ENCODE results near the gene RBBP5. TPM values are rescaled to one million over a fixed set of nuclear protein-coding genes. Genes with fewer than 3 reads are reported as not detected.

The RBBP5 gene
- total RNA-seq, 1 donor from 2014 or later, result 12.4 TPM

GRCh38 chr1:205141236-205142101 lies 19.7 kb upstream of the RBBP5 start:
- Mint-ChIP-seq H3K4me1 (ENCODE audit: low read depth) (peaks cover 38% of the 10 kb centered on the region), H3K9me3 (ENCODE audit: low read depth) (no peaks in the 10 kb centered on the region), H3K36me3 (ENCODE audit: low read depth) (no peaks in the 10 kb centered on the region), H3K4me3 (ENCODE audit: unreplicated experiment) (no peak overlapping the region), H3K27ac (ENCODE audit: unreplicated experiment) (peak overlapping the region; percentile 41), H3K27me3 (ENCODE audit: low read depth) (no peaks in the 10 kb centered on the region)
- DNase-seq (ENCODE audit: low spot score), result no peak
- peak; percentile 87 for TF ChIP-seq CTCF (IDR thresholded peaks at IDR 0.05)

DNA sequence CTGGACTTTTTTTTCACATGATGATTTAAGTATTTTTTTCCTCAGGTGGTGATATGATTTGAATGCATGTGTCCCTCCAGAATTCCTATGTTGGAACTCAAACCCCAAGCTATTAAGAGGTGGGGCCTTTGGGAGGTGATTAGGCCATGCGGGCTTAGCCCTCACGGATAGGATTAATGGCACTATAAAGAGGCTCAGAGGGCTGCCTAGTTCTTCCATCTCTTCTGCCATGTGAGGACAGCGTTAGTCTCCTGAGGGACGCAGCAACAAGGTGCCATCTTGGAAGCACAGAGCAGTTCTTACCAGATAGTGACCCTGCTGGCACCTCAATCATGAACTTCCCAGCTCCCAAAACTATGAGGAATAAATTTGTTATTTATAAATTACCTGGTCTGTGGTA lies 18.3 kb upstream of the RBBP5 start:
- H3K4me1 Mint-ChIP-seq (ENCODE audit: low read depth), result peaks cover 24% of the 10 kb centered on the region
- DNase-seq (ENCODE audit: low spot score), result no peak
- TF ChIP-seq CTCF (IDR thresholded peaks at IDR 0.05), result no peak
- no peaks in the 10 kb centered on the region for H3K36me3 Mint-ChIP-seq (ENCODE audit: low read depth)
- H3K27ac Mint-ChIP-seq (ENCODE audit: unreplicated experiment), result no peak overlapping the region
- H3K9me3 Mint-ChIP-seq (ENCODE audit: low read depth), result no peaks in the 10 kb centered on the region
- no peak overlapping the region for H3K4me3 Mint-ChIP-seq (ENCODE audit: unreplicated experiment)
- H3K27me3 Mint-ChIP-seq (ENCODE audit: low read depth), result no peaks in the 10 kb centered on the region

DNA sequence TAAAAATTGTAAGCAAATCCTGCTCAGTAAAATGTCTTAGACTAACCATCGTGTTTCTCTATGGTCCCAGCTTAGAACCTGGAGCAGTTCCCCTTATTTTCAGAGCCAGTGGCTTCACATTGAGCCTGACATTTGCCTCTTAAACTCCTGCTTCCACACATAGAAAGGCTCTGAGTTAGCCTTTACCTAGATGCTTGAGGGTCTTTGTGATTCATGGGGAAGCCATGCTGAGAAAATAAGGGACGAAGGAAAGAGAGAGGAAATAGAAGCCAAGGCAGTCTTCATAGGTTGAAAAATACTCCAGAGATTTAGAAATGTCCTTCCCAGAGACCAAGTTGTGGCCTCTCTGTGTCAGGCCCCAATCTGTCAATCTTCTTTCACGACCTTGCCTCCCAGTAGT lies 16.1 kb upstream of the RBBP5 start:
- no peak overlapping the region for H3K4me3 Mint-ChIP-seq (ENCODE audit: unreplicated experiment)
- H3K9me3 Mint-ChIP-seq (ENCODE audit: low read depth), result no peaks in the 10 kb centered on the region
- no peaks in the 10 kb centered on the region for H3K27me3 Mint-ChIP-seq (ENCODE audit: low read depth)
- DNase-seq (ENCODE audit: low spot score), result no peak
- peaks cover 8% of the 10 kb centered on the region for H3K4me1 Mint-ChIP-seq (ENCODE audit: low read depth)
- no peak for TF ChIP-seq CTCF (IDR thresholded peaks at IDR 0.05)
- H3K36me3 Mint-ChIP-seq (ENCODE audit: low read depth), result no peaks in the 10 kb centered on the region
- no peak overlapping the region for H3K27ac Mint-ChIP-seq (ENCODE audit: unreplicated experiment)

DNA sequence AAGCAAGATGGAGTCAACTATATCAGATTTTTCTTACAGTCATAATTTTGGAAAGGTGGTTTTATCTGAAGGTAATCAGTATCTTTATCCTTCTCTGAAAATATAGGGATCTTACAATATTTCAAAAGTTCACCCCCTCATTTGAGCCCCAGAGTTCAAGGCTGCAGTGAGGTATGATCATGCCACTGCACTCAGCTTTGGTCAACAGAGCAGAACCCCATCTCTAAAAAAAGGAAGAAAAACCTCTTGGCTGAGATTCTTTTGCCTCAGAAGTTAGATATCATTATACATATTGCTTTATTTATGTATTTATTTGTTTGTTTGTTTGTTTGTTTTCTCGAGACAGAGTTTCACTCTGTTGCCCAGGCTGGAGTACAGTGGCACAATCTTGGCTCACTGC lies 11.5 kb upstream of the RBBP5 start:
- no peak overlapping the region for H3K4me3 Mint-ChIP-seq (ENCODE audit: unreplicated experiment)
- no peaks in the 10 kb centered on the region for H3K36me3 Mint-ChIP-seq (ENCODE audit: low read depth)
- no peaks in the 10 kb centered on the region for H3K27me3 Mint-ChIP-seq (ENCODE audit: low read depth)
- H3K27ac Mint-ChIP-seq (ENCODE audit: unreplicated experiment), result no peak overlapping the region
- H3K9me3 Mint-ChIP-seq (ENCODE audit: low read depth), result no peaks in the 10 kb centered on the region
- H3K4me1 Mint-ChIP-seq (ENCODE audit: low read depth), result no peaks in the 10 kb centered on the region
- no peak for TF ChIP-seq CTCF (IDR thresholded peaks at IDR 0.05)
- no peak for DNase-seq (ENCODE audit: low spot score)

DNA sequence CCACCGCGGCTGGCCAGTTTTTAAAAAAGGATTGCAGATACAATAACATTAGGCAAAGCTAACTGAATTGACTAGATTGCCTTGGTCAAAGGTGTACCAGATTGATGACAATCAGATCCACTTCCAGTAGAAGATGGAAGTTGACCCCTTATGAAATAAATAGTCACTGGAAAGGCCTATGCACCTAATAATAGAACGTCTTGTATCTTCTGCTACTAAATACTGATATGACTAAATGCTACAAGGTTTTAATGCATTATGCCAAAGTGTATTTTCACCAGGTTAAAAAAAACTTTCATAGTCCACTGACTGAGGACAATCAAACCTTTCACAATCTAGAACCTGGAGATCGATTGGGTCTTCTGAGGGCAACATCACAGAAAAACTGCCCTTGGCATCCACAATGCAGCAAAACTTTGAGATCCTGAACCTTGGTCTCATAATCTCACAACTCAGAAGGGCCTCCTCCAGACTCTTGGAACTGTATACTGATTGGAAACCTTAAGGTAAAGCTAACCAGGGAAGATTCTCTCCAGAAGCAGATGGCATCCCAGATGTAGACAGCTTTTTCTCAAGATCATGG lies 7.8 kb upstream of the RBBP5 start:
- no peak overlapping the region for H3K4me3 Mint-ChIP-seq (ENCODE audit: unreplicated experiment)
- no peak for DNase-seq (ENCODE audit: low spot score)
- H3K27ac Mint-ChIP-seq (ENCODE audit: unreplicated experiment), result no peak overlapping the region
- H3K36me3 Mint-ChIP-seq (ENCODE audit: low read depth), result no peaks in the 10 kb centered on the region
- no peaks in the 10 kb centered on the region for H3K27me3 Mint-ChIP-seq (ENCODE audit: low read depth)
- H3K4me1 Mint-ChIP-seq (ENCODE audit: low read depth), result no peaks in the 10 kb centered on the region
- no peak for TF ChIP-seq CTCF (IDR thresholded peaks at IDR 0.05)
- no peaks in the 10 kb centered on the region for H3K9me3 Mint-ChIP-seq (ENCODE audit: low read depth)
